ENCODE measurements around the gene IGFBP2. TPM values are rescaled to one million over a fixed set of nuclear protein-coding genes. Genes with fewer than 3 reads are reported as not detected.

Gene IGFBP2
- total RNA-seq, 1 experiment from 2014 or later, result 363 TPM

GRCh38 chr2:216663846-216664245 is 30.6 kb downstream of the IGFBP2 start:
- Histone ChIP-seq H3K27ac (ENCODE audit: insufficient read length, low read depth, low read length) (no peak overlapping the region), H3K27me3 (ENCODE audit: insufficient read depth, low read length) (no peaks in the 10 kb centered on the region), H3K9me3 (ENCODE audit: control insufficient read depth, low read depth, low read length) (no peaks in the 10 kb centered on the region), H2BK120ac (ENCODE audit: low read depth, low read length, poor library complexity, severe bottlenecking) (no peak overlapping the region), H2BK15ac (ENCODE audit: low read depth, low read length) (no peak overlapping the region), H3K56ac (ENCODE audit: insufficient read length, low read depth, low read length) (no peak overlapping the region), H3K18ac (ENCODE audit: insufficient read length, low read depth, low read length) (no peak overlapping the region), H3K4me2 (ENCODE audit: insufficient read depth, insufficient read length, low read length) (no peak overlapping the region), H4K20me1 (ENCODE audit: control insufficient read depth, insufficient read depth, insufficient read length) (no peaks in the 10 kb centered on the region), H4K8ac (replicated peaks; ENCODE audit: insufficient read length, low read depth, low read length) (no peak overlapping the region), H4K5ac (ENCODE audit: insufficient read length, low read depth, low read length) (no peak overlapping the region), H3K23me2 (ENCODE audit: insufficient read length, low read depth, low read length, poor library complexity, severe bottlenecking) (no peaks in the 10 kb centered on the region), H3K23ac (ENCODE audit: insufficient read length, low read depth, low read length) (no peak overlapping the region), H2BK5ac (ENCODE audit: insufficient read length, low read length) (no peak overlapping the region), H2AFZ (ENCODE audit: low read length) (no peak overlapping the region), H2BK20ac (ENCODE audit: low read depth, low read length, poor library complexity, severe bottlenecking) (no peak overlapping the region), H3K4me1 (ENCODE audit: insufficient read depth, low read length) (peaks cover 4% of the 10 kb centered on the region; the same call in 1 of the 2 replicates), H3T11ph (ENCODE audit: low read length) (no peak overlapping the region), H3K14ac (ENCODE audit: insufficient read depth, low read length) (no peak overlapping the region; the same call in 1 of the 2 replicates), H3K4ac (ENCODE audit: low read depth, low read length) (no peak overlapping the region), H2BK12ac (ENCODE audit: insufficient read length, low read depth, low read length) (no peak overlapping the region), H3K9ac (ENCODE audit: extremely low read depth, insufficient read length, low read length) (no peak overlapping the region), H3K79me2 (ENCODE audit: insufficient read depth, low read length) (no peaks in the 10 kb centered on the region), H2AK5ac (ENCODE audit: insufficient read length, low read length) (no peak overlapping the region), H3K79me1 (ENCODE audit: insufficient read depth, low read depth, low read length, poor library complexity, severe bottlenecking) (no peaks in the 10 kb centered on the region), H4K91ac (ENCODE audit: insufficient read length, low read depth, low read length) (no peak overlapping the region)
- Mint-ChIP-seq H3K27ac (peak overlapping the region in 1 of 3 experiments; percentile 72; a peak in 1 of 7 replicates), H3K36me3 (ENCODE audit: insufficient read depth in 1 of 3, low read depth in 3 of 3) (peaks cover 29 to 48% (median 46%) of the 10 kb centered on the region in 3 experiments), H3K9me3 (no peaks in the 10 kb centered on the region), H3K4me3 (no peak overlapping the region), H3K27me3 (ENCODE audit: low read depth) (no peaks in the 10 kb centered on the region; the same call in none of the 2 replicates), H3K4me1 (peaks cover 22 to 29% of the 10 kb centered on the region in 2 experiments)
- no CpG with 5 or more reads among the region's 18 CpGs for whole genome bisulfite sequencing (ENCODE audit: extremely low coverage, insufficient read length, low lambda C conversion rate)
- TF ChIP-seq, protein P1, sequence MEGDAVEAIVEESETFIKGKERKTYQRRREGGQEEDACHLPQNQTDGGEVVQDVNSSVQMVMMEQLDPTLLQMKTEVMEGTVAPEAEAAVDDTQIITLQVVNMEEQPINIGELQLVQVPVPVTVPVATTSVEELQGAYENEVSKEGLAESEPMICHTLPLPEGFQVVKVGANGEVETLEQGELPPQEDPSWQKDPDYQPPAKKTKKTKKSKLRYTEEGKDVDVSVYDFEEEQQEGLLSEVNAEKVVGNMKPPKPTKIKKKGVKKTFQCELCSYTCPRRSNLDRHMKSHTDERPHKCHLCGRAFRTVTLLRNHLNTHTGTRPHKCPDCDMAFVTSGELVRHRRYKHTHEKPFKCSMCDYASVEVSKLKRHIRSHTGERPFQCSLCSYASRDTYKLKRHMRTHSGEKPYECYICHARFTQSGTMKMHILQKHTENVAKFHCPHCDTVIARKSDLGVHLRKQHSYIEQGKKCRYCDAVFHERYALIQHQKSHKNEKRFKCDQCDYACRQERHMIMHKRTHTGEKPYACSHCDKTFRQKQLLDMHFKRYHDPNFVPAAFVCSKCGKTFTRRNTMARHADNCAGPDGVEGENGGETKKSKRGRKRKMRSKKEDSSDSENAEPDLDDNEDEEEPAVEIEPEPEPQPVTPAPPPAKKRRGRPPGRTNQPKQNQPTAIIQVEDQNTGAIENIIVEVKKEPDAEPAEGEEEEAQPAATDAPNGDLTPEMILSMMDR (conservative IDR thresholded peaks at IDR 0.05), result no peak
- DNase-seq, result no peak
